Stimulated activated memory B cell treated with anti-CD40 and anti-IgM and Interleukin-4, amounts not matched to agents 10 μg/mL and 1 μg/mL and 100 μg/mL, for 72 hours (primary cell): ENCODE results near the gene RBBP8NL.
A peak's percentile ranks its signal among the peaks of the same experiment; 100 is the strongest.
"Not testable (repeated sequence)": the region's sequence is repeated elsewhere in the genome, so short reads cannot be mapped to it uniquely, and the experiment has no call there.

Experiments
- ATAC-seq: fragments of 150-1000 bp; cut with Tn5 transposase; 2 replicates; pipeline ENCODE4 v1.10.0; 2021
- H3K27ac Mint-ChIP-seq: one replicate; pipeline ENCODE4 v1.8.0; 2022; ENCODE audit warnings: mild to moderate bottlenecking, mixed read lengths
- H3K27me3 Mint-ChIP-seq: one replicate; pipeline ENCODE4 v1.8.0; 2022; ENCODE audit warnings: mixed read lengths
- H3K36me3 Mint-ChIP-seq: one replicate; pipeline ENCODE4 v1.8.0; 2022; ENCODE audit warnings: mixed read lengths
- H3K4me1 Mint-ChIP-seq: one replicate; pipeline ENCODE4 v1.8.0; 2022; ENCODE audit warnings: mixed read lengths
- H3K4me3 Mint-ChIP-seq: one replicate; pipeline ENCODE4 v1.8.0; 2022; ENCODE audit warnings: mild to moderate bottlenecking, moderate library complexity, mixed read lengths
- H3K9me3 Mint-ChIP-seq: one replicate; pipeline ENCODE4 v1.8.0; 2022; ENCODE audit warnings: mixed read lengths

Gene RBBP8NL

DNA sequence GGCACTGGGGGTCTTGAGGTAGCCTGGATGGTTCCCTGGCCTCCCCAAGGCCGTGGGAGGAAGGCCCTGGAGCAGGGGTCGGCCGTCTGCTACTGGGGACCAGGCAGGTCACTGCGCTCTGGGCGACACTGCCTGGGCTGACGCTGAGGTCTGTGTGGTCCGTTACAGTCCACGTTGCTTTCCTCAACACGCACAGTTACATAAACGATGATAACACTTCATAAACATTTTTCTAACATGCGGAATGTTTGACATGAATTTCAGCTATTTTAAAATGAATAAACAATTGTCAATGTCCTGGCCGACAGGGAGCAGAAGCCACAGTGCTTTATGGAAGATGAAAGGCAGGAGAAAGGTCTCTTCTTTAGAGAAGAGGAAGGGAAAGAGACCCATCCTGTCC, 10.2 kb upstream of the RBBP8NL start:
- no peak for ATAC-seq
- Mint-ChIP-seq H3K27me3 (peaks cover 80% of the 10 kb centered on the region), H3K27ac (peak overlapping the region; percentile 45), H3K9me3 (no peaks in the 10 kb centered on the region), H3K36me3 (no peaks in the 10 kb centered on the region), H3K4me1 (peaks cover 12% of the 10 kb centered on the region), H3K4me3 (no peak overlapping the region)

GRCh38 chr20:62436692-62437091, 9.4 kb upstream of the RBBP8NL start:
- H3K36me3 Mint-ChIP-seq, result no peaks in the 10 kb centered on the region
- peaks cover 80% of the 10 kb centered on the region for H3K27me3 Mint-ChIP-seq
- H3K4me3 Mint-ChIP-seq, result no peak overlapping the region
- H3K9me3 Mint-ChIP-seq, result no peaks in the 10 kb centered on the region
- H3K27ac Mint-ChIP-seq, result no peak overlapping the region
- H3K4me1 Mint-ChIP-seq, result peaks cover 12% of the 10 kb centered on the region
- no peak for ATAC-seq

GRCh38 chr20:62433658-62434497, 6.5 kb upstream of the RBBP8NL start:
- Mint-ChIP-seq H3K27ac (no peak overlapping the region), H3K4me1 (peaks cover 2% of the 10 kb centered on the region), H3K9me3 (no peaks in the 10 kb centered on the region), H3K36me3 (no peaks in the 10 kb centered on the region), H3K4me3 (no peak overlapping the region), H3K27me3 (peaks cover 83% of the 10 kb centered on the region)
- no peak for ATAC-seq

DNA sequence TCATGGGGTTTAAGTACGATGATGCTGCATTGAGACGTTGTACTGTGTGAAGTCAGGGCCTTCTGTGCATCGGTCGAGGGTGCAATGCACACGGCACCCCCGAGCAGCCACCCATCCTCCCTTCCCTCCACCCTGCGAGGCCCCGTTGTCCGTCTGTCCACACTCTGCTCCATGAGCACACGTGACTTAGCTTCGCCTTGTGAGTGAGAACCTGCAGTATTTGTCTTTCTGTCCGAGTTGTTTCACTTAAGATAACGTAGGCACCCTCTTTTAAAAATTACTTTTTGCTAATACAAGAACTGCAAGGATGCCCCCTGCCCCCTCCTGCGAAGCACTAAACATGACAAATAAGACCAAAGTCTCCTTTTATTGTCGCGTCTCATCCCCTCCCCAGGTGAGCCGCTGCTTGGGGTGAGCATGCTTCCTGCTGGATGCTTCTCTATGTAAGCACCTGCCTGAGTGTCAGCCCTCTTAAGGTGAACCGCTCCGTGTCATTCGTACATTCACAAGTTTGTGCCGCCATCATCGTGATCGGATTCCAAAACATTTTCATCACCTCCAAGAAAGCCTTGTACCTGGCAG, 3.6 kb upstream of the RBBP8NL start:
- Mint-ChIP-seq H3K27me3 (peaks cover 64% of the 10 kb centered on the region), H3K27ac (no peak overlapping the region), H3K9me3 (no peaks in the 10 kb centered on the region), H3K4me1 (no peaks in the 10 kb centered on the region), H3K4me3 (no peak overlapping the region), H3K36me3 (no peaks in the 10 kb centered on the region)
- no peak for ATAC-seq

DNA sequence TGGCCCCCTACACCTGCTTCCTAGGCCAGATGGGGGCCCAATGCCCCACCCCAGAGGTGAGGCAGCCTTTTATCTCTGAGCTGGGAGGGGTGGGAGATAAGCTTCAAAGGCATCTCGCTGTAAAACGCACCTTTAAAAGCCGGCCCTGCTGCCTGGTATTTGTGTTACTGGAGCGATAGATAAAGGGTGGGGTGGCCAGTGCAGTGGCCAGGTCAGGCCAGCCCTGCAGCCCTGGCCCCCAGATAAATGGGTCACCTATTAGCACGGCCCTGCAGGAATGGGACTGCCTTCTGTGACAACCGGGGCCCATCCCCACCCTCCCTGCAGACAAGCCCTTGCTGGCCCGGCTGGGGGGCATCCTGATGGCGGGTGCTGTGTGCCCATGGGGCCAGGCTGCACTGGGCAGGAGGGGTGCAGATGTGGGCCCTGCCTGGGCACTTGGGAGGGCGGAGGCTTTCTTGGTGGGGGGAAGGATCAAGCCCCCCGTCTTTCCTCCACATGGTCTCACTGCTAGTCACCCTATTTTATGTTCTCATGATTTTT, 3.0 kb upstream of the RBBP8NL start:
- Mint-ChIP-seq H3K4me3 (no peak overlapping the region), H3K4me1 (no peaks in the 10 kb centered on the region), H3K36me3 (no peaks in the 10 kb centered on the region), H3K27ac (no peak overlapping the region), H3K9me3 (no peaks in the 10 kb centered on the region), H3K27me3 (peaks cover 61% of the 10 kb centered on the region)
- no peak for ATAC-seq

- no peaks in the 10 kb centered on the region for H3K36me3 Mint-ChIP-seq
- H3K27me3 Mint-ChIP-seq, result peaks cover 60% of the 10 kb centered on the region
- no peak overlapping the region for H3K27ac Mint-ChIP-seq
- H3K9me3 Mint-ChIP-seq, result no peaks in the 10 kb centered on the region
- no peaks in the 10 kb centered on the region for H3K4me1 Mint-ChIP-seq
- no peak overlapping the region for H3K4me3 Mint-ChIP-seq
- ATAC-seq, result no peak
Observed at GRCh38 chr20:62429455-62430310, 2.3 kb upstream of the RBBP8NL start.

GRCh38 chr20:62428396-62429295, 1.3 kb upstream of the RBBP8NL start:
- H3K4me1 Mint-ChIP-seq, result no peaks in the 10 kb centered on the region
- H3K9me3 Mint-ChIP-seq, result no peaks in the 10 kb centered on the region
- no peak for ATAC-seq
- H3K4me3 Mint-ChIP-seq, result no peak overlapping the region
- H3K36me3 Mint-ChIP-seq, result no peaks in the 10 kb centered on the region
- H3K27me3 Mint-ChIP-seq, result peaks cover 55% of the 10 kb centered on the region
- no peak overlapping the region for H3K27ac Mint-ChIP-seq

GRCh38 chr20:62428002-62428372, 648 bp upstream of the RBBP8NL start:
- H3K27ac Mint-ChIP-seq, result no peak overlapping the region

GRCh38 chr20:62426699-62427131, 624 bp downstream of the RBBP8NL start:
- peaks cover 35% of the 10 kb centered on the region for H3K27me3 Mint-ChIP-seq
- no peaks in the 10 kb centered on the region for H3K36me3 Mint-ChIP-seq
- no peaks in the 10 kb centered on the region for H3K4me1 Mint-ChIP-seq

More at GRCh38 chr20:62428002-62428372, 648 bp upstream of the RBBP8NL start:
- no peak overlapping the region for H3K4me3 Mint-ChIP-seq
- H3K9me3 Mint-ChIP-seq, result no peaks in the 10 kb centered on the region
- ATAC-seq, result no peak
- H3K36me3 Mint-ChIP-seq, result no peaks in the 10 kb centered on the region
- H3K27me3 Mint-ChIP-seq, result peaks cover 48% of the 10 kb centered on the region
- no peaks in the 10 kb centered on the region for H3K4me1 Mint-ChIP-seq

DNA sequence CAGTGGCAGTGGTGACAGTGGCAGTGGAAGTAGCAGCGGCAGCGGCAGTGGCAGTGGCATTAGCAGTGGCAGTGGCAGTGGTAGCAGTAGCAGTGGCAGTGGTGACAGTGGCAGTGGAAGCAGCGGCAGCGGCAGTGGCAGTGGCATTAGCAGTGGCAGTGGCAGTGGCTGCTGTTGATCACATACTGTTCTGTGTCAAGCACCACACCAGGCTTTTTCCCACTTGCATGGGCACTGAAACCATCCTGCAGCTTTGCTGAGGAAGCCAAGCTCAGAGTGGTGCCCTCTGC, 1.3 kb downstream of the RBBP8NL start:
- not testable (repeated sequence) for H3K36me3 Mint-ChIP-seq, H3K4me3 Mint-ChIP-seq

More at GRCh38 chr20:62426699-62427131, 624 bp downstream of the RBBP8NL start:
- Mint-ChIP-seq H3K9me3 (no peaks in the 10 kb centered on the region), H3K4me3 (no peak overlapping the region), H3K27ac (no peak overlapping the region)
- ATAC-seq, result no peak

DNA sequence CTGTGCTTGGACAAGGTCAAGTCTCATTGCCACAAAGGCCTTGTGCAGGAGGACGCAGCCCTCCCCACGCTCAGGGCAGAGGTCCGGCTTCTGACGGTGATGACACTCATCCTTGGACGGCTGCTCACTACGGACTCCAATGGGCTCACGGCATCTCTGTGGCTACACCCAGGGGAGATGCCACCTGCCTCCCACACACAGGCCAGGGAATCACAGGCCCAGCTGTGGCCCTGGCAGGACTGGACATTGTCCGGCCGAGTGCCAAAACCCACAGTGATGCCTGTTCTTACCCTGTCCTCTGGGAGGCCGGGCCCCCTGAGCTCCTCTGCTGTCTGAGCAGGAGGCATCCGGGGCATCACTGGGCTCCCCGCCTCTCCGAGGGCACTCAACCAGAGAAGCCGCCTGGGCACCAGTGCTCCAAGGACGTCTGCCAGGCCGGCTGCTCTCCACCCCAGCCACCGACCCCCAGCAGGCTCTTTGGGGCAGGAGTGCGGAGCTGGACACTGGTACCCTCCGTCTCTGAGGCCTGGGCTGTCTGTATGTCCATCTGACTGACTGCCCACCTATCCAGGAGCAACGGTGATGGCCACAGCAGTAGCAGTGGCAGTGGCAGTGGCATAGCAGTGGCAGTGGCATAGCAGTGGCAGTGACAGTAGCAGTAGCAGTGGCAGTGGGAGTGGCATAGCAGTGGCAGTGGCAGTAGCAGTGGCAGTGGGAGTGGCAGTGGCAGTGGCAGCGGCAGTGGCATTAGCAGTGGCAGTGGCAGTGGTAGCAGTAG, 1.9 kb downstream of the RBBP8NL start:
- H3K27me3 Mint-ChIP-seq, result peaks cover 26% of the 10 kb centered on the region
- H3K4me3 Mint-ChIP-seq, result no peak overlapping the region
- no peak overlapping the region for H3K27ac Mint-ChIP-seq
- H3K4me1 Mint-ChIP-seq, result no peaks in the 10 kb centered on the region
- no peaks in the 10 kb centered on the region for H3K36me3 Mint-ChIP-seq
- no peak for ATAC-seq
- H3K9me3 Mint-ChIP-seq, result peaks cover 4% of the 10 kb centered on the region

More for the DNA sequence above, 1.3 kb downstream of the RBBP8NL start:
- ATAC-seq, H3K27ac Mint-ChIP-seq, H3K4me1 Mint-ChIP-seq, H3K9me3 Mint-ChIP-seq: not testable (repeated sequence)
- peaks cover 28% of the 10 kb centered on the region for H3K27me3 Mint-ChIP-seq

DNA sequence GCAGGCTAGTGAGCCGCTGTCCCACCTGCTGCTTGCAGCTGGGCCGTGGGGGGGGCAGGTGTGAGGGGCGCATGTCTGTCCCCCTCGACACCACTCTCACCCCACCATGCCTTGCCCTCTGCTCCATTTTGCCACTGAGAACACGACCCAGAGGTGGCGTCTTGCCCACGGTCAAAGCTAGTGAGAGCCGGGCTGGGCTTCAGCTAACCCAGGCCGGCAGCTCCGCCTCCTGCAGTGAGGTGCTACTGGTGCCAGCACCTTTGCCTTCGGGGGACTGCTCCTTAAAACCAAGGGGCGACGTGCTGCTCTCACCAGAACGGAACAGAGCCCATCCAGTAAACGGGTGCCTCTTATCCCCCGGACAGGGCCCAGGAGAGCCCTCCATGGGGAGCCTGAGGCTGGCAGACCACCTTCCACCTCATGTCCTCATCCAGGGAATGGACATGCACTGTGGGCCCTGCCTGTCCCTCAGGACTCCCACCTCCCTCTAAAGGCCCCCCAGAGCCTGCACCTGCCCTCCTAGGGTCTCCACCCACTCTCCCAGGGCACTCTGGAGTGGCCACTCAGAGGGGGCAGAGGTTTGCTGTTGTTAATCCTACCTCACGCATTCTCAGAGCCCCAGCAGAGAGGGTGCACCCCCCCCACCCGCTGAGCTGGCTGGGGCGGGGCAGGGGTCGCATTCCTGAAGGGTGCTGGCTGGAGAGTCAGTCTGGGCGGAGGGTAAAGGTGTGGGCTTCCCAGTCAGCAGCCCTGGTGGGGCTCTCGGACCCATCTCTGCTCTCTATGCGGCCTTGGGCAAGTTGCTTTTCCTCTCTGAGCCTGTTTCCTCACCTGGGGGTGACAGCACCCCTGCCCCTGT, 2.9 kb downstream of the RBBP8NL start:
- peaks cover 28% of the 10 kb centered on the region for H3K27me3 Mint-ChIP-seq
- H3K36me3 Mint-ChIP-seq, result no peaks in the 10 kb centered on the region
- ATAC-seq, result no peak
- H3K4me1 Mint-ChIP-seq, result no peaks in the 10 kb centered on the region
- peaks cover 4% of the 10 kb centered on the region for H3K9me3 Mint-ChIP-seq
- no peak overlapping the region for H3K4me3 Mint-ChIP-seq
- H3K27ac Mint-ChIP-seq, result no peak overlapping the region

- H3K4me1 Mint-ChIP-seq, result no peaks in the 10 kb centered on the region
- H3K27me3 Mint-ChIP-seq, result peaks cover 28% of the 10 kb centered on the region
- H3K27ac Mint-ChIP-seq, result no peak overlapping the region
- no peak overlapping the region for H3K4me3 Mint-ChIP-seq
- H3K36me3 Mint-ChIP-seq, result no peaks in the 10 kb centered on the region
- peaks cover 4% of the 10 kb centered on the region for H3K9me3 Mint-ChIP-seq
- ATAC-seq, result no peak
Observed at GRCh38 chr20:62423326-62423706, 4.0 kb downstream of the RBBP8NL start.
